Endothelial cell of umbilical vein (primary cell): ENCODE data around the gene LYRM7.

Experiments used
- EZH2 ChIP-seq: IDR thresholded peaks from 2 replicates; pipeline ENCODE4 v1.6.1; 2012; ENCODE audit warnings: borderline replicate concordance, low read depth, mild to moderate bottlenecking, moderate library complexity, low read length, inconsistent platforms; ENCODE audit not compliant: severe bottlenecking
- FOS ChIP-seq: IDR thresholded peaks from 2 replicates; pipeline ENCODE4 v1.6.1; 2011; ENCODE audit warnings: mild to moderate bottlenecking, low read length, moderate library complexity, borderline replicate concordance; ENCODE audit not compliant: insufficient read depth
- MYC ChIP-seq: IDR thresholded peaks from one replicate; pipeline ENCODE4 v1.6.1; 2011; ENCODE audit warnings: mild to moderate bottlenecking, low read depth, low read length
- POLR2A ChIP-seq: IDR thresholded peaks from 2 replicates; pipeline ENCODE4 v1.6.1; 2012; ENCODE audit warnings: low read depth, mild to moderate bottlenecking, control low read depth, low read length
- POLR2AphosphoS5 ChIP-seq: IDR thresholded peaks from 2 replicates; pipeline ENCODE4 v1.6.1; 2012; ENCODE audit warnings: low read depth, mild to moderate bottlenecking, control low read depth, low read length, moderate library complexity; ENCODE audit not compliant: insufficient read depth
- TF ChIP-seq, protein P1 (sequence below), 2 donors: IDR thresholded peaks; 1 replicate in 1 of 2; 2 replicates in 1 of 2; pipeline ENCODE4 v1.5.1; 2011; ENCODE audit warnings: low read length in 2 of 2, mild to moderate bottlenecking in 2 of 2, moderate library complexity in 2 of 2, control low read depth in 1 of 2, inconsistent platforms in 1 of 2, low read depth in 1 of 2; ENCODE audit not compliant: insufficient read depth in 1 of 2; ENCODE audit errors: extremely low read depth in 1 of 2
- TF ChIP-seq, protein P2 (sequence below): IDR thresholded peaks from 2 replicates; pipeline ENCODE4 v1.6.1; 2011; ENCODE audit not compliant: insufficient read depth, insufficient read length

DNA sequence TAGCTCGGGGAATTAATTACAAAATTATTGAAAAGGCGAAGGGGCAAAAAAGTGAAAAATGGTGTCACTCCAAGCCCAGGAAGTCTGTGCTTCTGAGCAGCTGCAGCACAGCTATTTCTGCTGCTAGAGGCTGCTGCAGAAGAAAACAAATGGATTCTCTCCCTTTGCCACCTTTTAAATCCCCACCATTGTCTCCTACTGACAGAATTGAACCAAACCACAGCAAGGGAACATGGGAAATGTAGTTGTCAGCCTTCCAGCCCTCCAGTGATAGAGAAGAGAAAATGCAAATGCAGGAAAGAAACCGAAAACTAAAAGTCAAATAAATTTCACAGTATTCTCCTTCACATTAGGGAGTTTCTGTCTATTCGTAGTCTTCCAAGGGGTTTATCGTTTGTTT is 59.7 kb downstream of the LYRM7 start:
- TF ChIP-seq, protein P1, sequence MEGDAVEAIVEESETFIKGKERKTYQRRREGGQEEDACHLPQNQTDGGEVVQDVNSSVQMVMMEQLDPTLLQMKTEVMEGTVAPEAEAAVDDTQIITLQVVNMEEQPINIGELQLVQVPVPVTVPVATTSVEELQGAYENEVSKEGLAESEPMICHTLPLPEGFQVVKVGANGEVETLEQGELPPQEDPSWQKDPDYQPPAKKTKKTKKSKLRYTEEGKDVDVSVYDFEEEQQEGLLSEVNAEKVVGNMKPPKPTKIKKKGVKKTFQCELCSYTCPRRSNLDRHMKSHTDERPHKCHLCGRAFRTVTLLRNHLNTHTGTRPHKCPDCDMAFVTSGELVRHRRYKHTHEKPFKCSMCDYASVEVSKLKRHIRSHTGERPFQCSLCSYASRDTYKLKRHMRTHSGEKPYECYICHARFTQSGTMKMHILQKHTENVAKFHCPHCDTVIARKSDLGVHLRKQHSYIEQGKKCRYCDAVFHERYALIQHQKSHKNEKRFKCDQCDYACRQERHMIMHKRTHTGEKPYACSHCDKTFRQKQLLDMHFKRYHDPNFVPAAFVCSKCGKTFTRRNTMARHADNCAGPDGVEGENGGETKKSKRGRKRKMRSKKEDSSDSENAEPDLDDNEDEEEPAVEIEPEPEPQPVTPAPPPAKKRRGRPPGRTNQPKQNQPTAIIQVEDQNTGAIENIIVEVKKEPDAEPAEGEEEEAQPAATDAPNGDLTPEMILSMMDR (IDR thresholded peaks at IDR 0.05; ENCODE audit: extremely low read depth in 1 of 2, insufficient read depth in 1 of 2, low read depth in 1 of 2, low read length in 2 of 2) = no peak
- TF ChIP-seq POLR2A (no peak), MYC (no peak), FOS (no peak), EZH2 (no peak), POLR2AphosphoS5 (no peak)
- TF ChIP-seq, protein P2, sequence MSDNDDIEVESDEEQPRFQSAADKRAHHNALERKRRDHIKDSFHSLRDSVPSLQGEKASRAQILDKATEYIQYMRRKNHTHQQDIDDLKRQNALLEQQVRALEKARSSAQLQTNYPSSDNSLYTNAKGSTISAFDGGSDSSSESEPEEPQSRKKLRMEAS = no peak
